ENCODE results near the gene CPN2.

The CPN2 gene

DNA sequence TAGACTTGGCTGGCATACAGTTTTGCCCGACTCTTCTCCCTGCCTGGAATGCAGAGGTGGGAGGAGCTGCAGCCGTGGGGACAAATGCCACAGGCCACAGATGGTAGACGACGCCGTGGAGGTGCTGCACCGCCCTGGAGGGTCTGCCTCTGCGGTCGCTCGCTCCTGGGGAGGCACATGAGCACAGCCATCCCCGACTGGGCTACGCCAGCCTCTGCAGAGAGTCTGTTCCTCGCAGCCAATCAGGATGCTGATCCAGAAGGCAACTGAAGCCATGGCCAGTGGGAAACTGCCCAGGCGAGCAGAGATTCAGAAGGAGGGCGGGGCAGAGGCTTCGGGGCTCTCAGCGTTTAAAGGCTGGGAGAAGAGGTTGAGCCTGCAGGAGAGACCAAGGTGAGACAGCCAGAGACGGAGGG lies 30.3 kb upstream of the CPN2 start:
- DNase-seq (ENCODE audit: low read depth, low spot score) = no peak

DNA sequence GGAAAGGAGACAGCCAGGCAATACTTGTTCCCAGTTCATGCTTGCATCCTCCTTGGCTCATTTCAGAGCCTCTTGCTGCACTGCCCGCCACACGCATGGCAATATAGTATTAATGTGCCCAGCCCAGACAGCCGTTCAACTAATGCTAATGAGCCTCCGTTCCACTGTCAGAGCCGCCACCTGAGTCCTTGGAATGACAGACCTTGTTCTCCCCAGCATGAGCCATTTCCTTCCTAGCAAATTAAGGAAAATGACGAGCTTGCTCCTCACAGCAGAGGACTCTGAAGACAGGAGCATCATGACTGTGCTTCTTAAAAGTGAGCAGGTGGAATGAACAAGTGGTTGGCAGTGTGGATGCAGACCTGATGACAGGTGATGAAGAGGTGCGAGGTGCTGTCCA lies 29.2 kb upstream of the CPN2 start:
- no peak for DNase-seq (ENCODE audit: low read depth, low spot score)

DNA sequence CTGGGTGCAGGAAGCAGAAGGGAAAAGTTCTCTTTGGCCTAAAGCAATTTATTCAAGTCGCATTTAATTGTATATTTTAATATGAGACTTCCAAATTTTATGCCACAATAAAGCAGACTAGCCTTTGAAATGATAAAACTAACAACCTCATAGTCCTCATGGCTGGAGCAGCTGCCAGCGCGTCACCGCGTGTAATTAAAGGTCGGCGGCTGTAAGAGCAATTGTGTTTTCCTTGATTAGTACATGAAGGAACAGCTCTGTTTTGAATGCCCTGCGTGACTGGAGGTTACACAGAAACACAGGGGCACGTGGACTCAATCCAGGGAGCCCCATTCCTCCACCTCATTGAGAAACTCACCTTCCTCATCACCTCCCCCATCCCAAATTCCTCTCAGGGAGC lies 28.5 kb upstream of the CPN2 start:
- DNase-seq (ENCODE audit: low read depth, low spot score) = no peak

DNA sequence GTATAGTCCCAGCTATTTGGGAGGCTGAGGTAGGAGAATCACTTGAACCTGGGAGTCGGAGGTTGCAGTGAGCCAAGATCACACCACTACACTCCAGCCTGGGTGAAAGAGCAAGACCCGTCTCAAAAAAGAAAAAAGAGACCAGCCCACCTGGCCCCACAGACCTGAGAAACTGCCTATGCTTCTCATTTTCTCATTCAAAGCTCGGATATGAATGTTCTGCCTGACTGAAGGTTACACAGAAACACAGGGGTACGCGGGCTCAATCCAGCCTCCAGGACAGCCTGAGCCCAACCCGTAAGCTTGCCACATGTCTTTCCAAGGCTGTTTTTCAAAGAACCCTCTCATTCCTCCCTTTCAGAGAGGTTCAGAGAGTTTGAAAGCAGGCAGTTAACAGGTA lies 28.1 kb upstream of the CPN2 start:
- no peak for DNase-seq (ENCODE audit: low read depth, low spot score)

DNA sequence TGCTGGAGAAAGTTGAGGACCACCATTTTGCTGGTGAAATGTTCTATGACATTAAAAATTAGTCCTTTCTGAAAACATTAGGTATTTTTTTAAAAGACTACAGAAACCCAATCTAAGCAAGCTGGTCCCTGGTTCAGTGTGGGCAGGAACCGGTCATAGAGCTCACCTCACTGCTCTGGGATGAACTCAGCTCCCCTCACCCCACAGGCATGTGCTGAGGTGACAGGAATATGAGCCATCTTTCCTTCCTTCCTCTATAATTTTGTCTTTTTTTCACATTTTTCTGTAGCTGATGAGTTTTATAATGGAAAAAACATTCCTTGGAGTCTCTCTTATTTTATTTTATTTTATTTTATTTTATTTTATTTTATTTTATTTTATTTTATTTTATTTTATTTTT lies 26.6 kb upstream of the CPN2 start:
- DNase-seq (ENCODE audit: low read depth, low spot score) = no peak

DNA sequence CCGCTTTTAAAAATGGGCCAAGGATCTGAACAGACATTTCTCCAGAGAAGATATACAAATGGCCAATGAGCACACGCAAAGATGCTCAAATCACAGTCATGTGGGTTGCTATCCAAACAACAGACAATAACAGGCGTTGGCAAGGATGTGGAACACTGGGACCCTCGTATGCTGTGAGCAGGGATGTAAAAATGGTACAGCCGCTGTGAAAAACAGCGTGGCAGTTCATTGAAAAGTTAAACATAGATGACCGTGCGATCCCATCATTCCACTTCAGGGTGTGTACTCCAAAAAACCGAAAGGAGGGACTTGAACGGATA lies 25.1 kb upstream of the CPN2 start:
- no peak for DNase-seq (ENCODE audit: low read depth, low spot score)

- no peak for DNase-seq (ENCODE audit: low read depth, low spot score)
Observed at GRCh38 chr3:194375473-194376240, 24.5 kb upstream of the CPN2 start.

- DNase-seq (ENCODE audit: low read depth, low spot score) = no peak
Observed at GRCh38 chr3:194374935-194375334, 23.8 kb upstream of the CPN2 start.

DNA sequence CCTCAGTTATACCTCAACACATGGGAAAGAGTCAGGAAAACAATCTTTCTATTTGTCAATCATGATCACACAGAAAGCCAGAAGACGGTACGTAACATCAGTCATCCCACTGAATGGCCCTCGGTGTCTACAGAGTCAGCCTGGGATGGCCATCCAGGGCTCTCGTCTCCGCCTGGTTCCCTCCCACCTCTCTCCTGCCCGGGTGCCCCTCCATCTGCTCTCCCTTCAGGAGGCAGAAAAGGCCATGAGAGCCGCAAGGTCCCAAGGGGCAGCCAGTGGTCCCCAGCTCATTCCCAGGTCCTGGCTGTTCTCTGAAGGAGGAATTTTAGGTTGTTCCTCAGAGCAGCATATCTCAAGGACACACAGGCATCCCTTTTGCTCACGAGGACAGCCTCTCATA lies 22.8 kb upstream of the CPN2 start:
- no peak for DNase-seq (ENCODE audit: low read depth, low spot score)

DNA sequence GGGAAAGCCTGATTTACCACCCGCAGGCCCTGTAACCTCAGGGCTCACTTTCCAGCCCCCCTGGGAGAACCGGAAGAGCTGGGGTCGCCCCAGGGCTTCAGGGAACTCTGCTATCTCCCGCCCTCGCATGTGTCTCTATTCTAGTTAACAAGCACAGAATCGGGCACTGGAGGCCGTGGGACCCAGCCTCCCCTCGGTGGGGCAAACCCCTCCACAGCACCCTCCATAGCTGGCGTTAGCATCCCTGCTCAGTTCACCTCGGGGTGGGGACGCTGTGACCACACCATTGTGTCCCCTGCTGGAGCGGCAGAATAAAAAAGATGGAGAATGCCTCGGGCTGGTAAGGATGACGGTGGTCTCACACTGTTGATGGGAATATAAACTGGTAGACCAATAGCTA lies 21.9 kb upstream of the CPN2 start:
- no peak for DNase-seq (ENCODE audit: low read depth, low spot score)

DNA sequence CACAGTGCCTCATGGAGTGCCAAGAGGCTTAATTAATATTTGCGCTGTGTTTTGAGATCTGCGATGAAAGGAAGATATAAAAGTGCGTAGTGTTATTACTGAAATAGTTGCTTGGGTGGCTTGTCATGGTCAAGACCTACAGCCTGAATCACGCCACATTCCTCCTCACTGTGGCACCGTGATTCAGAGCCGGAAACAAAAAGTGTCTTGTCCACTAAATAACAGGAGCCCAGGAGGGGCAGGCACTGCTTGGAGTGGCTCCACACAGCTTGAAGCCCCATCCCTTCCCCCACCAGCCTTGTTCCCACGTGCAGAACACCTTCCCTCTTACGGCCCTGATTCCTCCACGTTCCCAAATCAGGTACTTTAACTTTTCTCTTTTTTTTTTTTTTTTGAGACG lies 19.6 kb upstream of the CPN2 start:
- peak; percentile 36 for DNase-seq (ENCODE audit: low read depth, low spot score)

DNA sequence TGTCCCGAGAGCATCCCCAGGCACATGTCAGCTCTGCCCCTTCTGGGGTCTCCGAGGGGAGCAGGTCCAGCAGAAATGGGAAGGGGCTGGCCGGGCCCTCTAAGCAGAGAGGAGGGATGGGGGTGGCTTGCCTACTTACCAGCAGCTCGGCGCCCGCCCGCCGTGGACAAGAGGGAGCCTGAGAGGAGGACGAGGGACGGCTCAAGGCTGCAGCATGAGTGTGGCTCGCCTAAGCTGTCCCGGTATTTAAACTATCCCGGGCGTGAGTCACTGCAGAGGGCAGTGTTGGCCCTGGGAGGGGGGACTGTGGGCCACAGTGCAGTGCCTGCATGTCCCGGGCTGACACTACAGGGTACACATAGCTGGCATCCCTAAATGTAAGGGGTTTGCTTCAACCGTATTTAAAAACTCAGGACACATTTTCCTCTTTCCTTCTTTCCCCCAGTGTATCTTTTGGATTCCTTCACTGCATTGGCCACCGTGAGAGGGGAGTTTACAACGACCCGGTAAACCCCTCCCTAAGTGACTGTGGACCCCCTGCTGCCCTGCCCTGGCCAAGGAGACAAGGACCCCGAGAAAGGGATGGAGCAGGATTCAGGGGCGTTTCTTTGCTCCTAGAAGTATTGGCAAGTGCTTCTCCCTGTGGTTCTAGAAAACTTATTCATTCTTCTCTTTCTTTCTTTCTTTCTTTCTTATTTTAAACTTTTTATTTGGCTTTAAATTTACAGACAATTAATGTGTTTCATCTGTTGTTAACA lies 18.6 kb upstream of the CPN2 start, which contains the start of gene LRRC15:
LRRC15 (minus strand) TSS at position 222 of the 758 bp plus-strand sequence. CDS start 8,700 bp downstream, outside the sequence.
- peak; percentile 87 for DNase-seq (ENCODE audit: low read depth, low spot score)

DNA sequence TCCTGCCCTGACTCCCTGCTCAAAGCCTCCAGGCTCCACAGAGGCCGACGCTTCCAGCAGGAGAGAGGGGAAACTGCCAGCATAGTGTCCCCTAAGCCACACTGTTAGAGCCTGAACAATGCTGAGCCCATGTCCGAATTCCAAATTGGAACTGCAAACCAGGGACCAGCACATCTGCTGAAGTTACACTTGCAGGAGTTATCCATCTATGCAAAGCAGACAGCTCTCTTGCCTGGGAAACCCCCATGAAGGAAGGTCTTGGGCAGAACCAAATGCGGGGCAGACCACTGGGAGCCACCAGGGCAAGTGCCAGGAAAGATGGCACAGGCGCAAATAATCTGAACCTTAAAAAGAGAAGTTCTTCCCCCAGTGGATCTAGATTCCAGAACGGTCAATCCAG lies 17.8 kb upstream of the CPN2 start:
- DNase-seq (ENCODE audit: low read depth, low spot score) = no peak

DNA sequence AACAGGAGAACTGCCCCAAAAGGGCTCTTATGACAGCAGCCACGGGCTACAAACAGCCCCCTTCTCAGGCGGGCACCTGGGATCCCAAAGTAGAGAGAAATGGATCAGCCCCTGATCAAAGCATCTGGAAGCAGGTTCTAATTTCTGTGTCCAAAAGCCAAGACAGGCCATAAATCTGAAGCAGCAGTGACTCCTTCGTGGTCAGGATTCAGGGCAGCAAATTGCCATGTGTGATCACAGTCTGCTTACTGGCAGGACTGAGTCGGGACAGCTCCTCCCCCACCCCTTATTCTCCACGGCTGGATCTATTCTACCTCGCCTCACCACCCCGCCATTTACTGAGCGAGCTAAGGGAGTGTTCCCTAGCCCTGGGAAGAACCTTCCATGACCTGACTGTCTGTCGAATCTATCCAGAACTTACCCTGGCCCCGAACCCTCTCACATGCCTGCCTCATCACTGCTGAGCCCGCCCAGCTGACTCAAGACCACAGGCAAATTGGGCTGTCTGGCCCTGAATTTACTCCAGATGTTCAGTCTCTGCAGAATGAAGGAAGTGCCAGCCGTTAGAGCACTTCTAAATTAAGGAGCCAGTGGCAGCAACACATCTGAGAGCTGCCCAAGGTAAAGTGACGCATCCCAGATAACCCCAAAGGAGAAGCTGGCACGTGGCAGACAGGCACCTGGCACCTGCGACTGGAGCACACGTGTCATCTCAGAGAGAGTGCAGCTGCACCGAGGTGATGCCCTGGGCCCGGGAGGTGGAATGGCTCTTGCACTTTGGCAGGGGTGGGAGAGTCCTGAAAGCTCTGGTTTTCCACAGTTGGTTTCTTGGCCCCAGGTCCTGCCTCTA lies 17.1 kb upstream of the CPN2 start:
- DNase-seq (ENCODE audit: low read depth, low spot score) = peak; percentile 39

DNA sequence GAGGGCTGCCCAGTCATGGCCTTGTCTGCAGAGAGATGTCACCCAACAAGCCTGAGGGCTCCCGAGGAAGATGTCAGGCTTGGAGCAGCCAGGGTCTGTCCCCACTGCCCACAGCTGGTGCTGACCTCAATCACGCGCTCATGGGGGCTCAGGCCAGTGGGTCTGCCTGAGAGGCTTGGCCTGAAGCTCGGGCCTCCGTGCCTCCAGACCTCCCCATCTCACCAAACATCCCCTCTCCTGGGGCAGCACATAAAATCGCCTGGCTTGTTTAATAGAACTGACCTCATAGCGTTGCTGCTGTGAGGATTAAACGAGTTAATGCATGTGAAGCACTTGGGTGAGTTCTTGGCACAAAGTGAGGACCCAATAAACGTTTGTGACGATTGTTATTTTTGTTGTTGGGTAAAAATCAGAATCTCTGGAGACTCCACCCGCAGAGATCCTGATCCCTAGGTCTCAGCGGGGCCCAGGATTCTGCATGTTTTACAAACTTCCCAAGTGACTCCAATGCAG lies 14.9 kb upstream of the CPN2 start:
- DNase-seq (ENCODE audit: low read depth, low spot score) = no peak

- no peak for DNase-seq (ENCODE audit: low read depth, low spot score)
Observed at GRCh38 chr3:194365526-194365925, 14.4 kb upstream of the CPN2 start.

GRCh38 chr3:194364652-194365434 lies 13.7 kb upstream of the CPN2 start:
- peak; percentile 87 for DNase-seq (ENCODE audit: low read depth, low spot score)

DNA sequence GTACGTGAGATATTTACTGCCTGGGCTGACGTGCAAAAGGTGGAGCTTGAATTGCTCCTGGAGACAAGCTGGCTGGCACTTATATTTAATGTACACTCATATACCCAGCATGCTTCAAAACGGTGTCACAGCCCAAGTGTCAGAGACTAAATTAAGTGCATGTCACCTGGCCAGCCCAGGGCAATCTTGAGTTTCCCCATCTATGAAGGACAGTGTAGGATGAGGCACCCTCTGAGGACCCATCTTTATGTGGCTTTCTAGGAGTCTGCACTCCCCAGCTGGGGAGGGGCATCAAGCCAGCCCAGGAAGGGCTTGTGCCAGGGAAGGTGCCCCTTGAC lies 13.2 kb upstream of the CPN2 start:
- DNase-seq (ENCODE audit: low read depth, low spot score) = no peak

- DNase-seq (ENCODE audit: low read depth, low spot score) = no peak
Observed at GRCh38 chr3:194360568-194360967, 9.4 kb upstream of the CPN2 start.

GRCh38 chr3:194357681-194358080 lies 6.6 kb upstream of the CPN2 start:
- no peak for DNase-seq (ENCODE audit: low read depth, low spot score)

- no peak for DNase-seq (ENCODE audit: low read depth, low spot score)
Observed at GRCh38 chr3:194355379-194355778, 4.3 kb upstream of the CPN2 start.
